ENCODE results near the gene ARMS2. TPM values are rescaled to one million over a fixed set of nuclear protein-coding genes. Genes with fewer than 3 reads are reported as not detected.

Gene ARMS2
- total and polyA plus RNA-seq, 2 of the 13 experiments (the other 11 are each of a cell fraction or from before 2014, with no cell fraction given), result not detected

- no peak for TF ChIP-seq ZNF142 (CRISPR knock-in tag; IDR thresholded peaks at IDR 0.05)
- TF ChIP-seq ZNF468 (CRISPR knock-in tag; IDR thresholded peaks at IDR 0.05), result no peak
- no peak for TF ChIP-seq RBM22 (optimal IDR thresholded peaks at IDR 0.05; ENCODE audit: low read length)
- TF ChIP-seq ZNF652 (CRISPR knock-in tag; IDR thresholded peaks at IDR 0.05; ENCODE audit: borderline replicate concordance, low read depth), result no peak
- TF ChIP-seq ZNF260 (CRISPR knock-in tag; IDR thresholded peaks at IDR 0.05; ENCODE audit: borderline replicate concordance, low read depth), result no peak
- TF ChIP-seq HNRNPUL1 (IDR thresholded peaks at IDR 0.05; ENCODE audit: low read depth, low read length), result no peak
Observed at GRCh38 chr10:122484276-122485060, 30.0 kb downstream of the ARMS2 start (continued).

- no TSS peak for BruUV-seq (replicated peaks)
- ATAC-seq, result no peak
- no peak for FAIRE-seq
- POLR2A ChIA-PET, result no interaction called here
- peaks cover 2 to 44% of the 10 kb centered on the region in 2 experiments; a peak in 4 of 5 replicates for H3K27me3 ChIP-seq (ENCODE audit: control insufficient read depth in 1 of 2, insufficient read depth in 2 of 2, low read length in 2 of 2)
- DNase-seq (ENCODE audit: low spot score), result no peak
- no peaks in the 10 kb centered on the region for H4K20me1 ChIP-seq (ENCODE audit: insufficient read depth, low read length)
- in situ Hi-C loops (cut with HindIII; ENCODE audit: extremely low pct_ligation_motif_present, low pct_unique_long_range_greater_than_20kb) (no loop called here), intact Hi-C loops (cut with micrococcal nuclease; ENCODE audit: unreplicated experiment) (no loop called here)
- no peak overlapping the region for H3K4me2 ChIP-seq (ENCODE audit: low read depth, low read length)
- no peak overlapping the region for H3K4me3 ChIP-seq (replicated peaks in 1 of 3; ENCODE audit: insufficient read depth in 1 of 3, low read depth in 2 of 3, low read length in 3 of 3)
- H3K4me1 ChIP-seq (ENCODE audit: insufficient read depth, low read length), result no peaks in the 10 kb centered on the region
- H3K9me3 ChIP-seq (ENCODE audit: low read length), result no peaks in the 10 kb centered on the region
- no peak overlapping the region for H2AFZ ChIP-seq (ENCODE audit: low read length)
- 0% methylated on average over 5 of the region's 5 CpGs for WGBS (ENCODE audit: low lambda C conversion rate)
- H3K9ac ChIP-seq (ENCODE audit: insufficient read depth, low read depth, low read length), result no peak overlapping the region
- no peaks in the 10 kb centered on the region for H3K79me2 ChIP-seq (ENCODE audit: insufficient read depth, low read length)
- CTCF ChIA-PET (ENCODE audit: low intra/inter-chr PET ratio, low total read pairs), result no interaction called here
- H3K36me3 ChIP-seq (replicated peaks in 1 of 2; ENCODE audit: control insufficient read depth in 1 of 2, insufficient read depth in 2 of 2, low read length in 2 of 2), result no peaks in the 10 kb centered on the region
- H3K27ac ChIP-seq (ENCODE audit: extremely low read length, insufficient read depth, low read length), result no peak overlapping the region
- no peak for TF ChIP-seq HOXA9 (CRISPR knock-in tag; IDR thresholded peaks at IDR 0.05; ENCODE audit: borderline replicate concordance)
- no peak for TF ChIP-seq AFF4 (CRISPR knock-in tag; IDR thresholded peaks at IDR 0.05)
- no peak for TF ChIP-seq RFXAP (CRISPR knock-in tag; IDR thresholded peaks at IDR 0.05; ENCODE audit: borderline replicate concordance)
- TF ChIP-seq ZNF138 (CRISPR knock-in tag; IDR thresholded peaks at IDR 0.05; ENCODE audit: low read depth), result no peak
Observed at GRCh38 chr10:122485670-122486069, 31.2 kb downstream of the ARMS2 start.

Measured in HepG2 (cell line).